ENCODE results near the gene LDHAL6B.
A peak's percentile ranks its signal among the peaks of the same experiment; 100 is the strongest.

Gene LDHAL6B

GRCh38 chr15:59218710-59219109 is 12.1 kb downstream of the LDHAL6B start:
- DNase-seq (ENCODE audit: low spot score), result no peak

GRCh38 chr15:59221511-59222505 is 15.2 kb downstream of the LDHAL6B start:
- no peak for DNase-seq (ENCODE audit: low spot score)

- no peak for DNase-seq (ENCODE audit: low spot score)
Observed at GRCh38 chr15:59222906-59223550, 16.4 kb downstream of the LDHAL6B start.

- no peak for DNase-seq (ENCODE audit: low spot score)
Observed at GRCh38 chr15:59223736-59224135, 17.1 kb downstream of the LDHAL6B start.

GRCh38 chr15:59224474-59224873 is 17.8 kb downstream of the LDHAL6B start:
- no peak for DNase-seq (ENCODE audit: low spot score)

GRCh38 chr15:59227021-59227420 is 20.4 kb downstream of the LDHAL6B start:
- no peak for DNase-seq (ENCODE audit: low spot score)

GRCh38 chr15:59229015-59229414 is 22.4 kb downstream of the LDHAL6B start:
- DNase-seq (ENCODE audit: low spot score), result no peak

- no peak for DNase-seq (ENCODE audit: low spot score)
Observed at GRCh38 chr15:59229453-59229852, 22.8 kb downstream of the LDHAL6B start.

- DNase-seq (ENCODE audit: low spot score), result no peak
Observed at GRCh38 chr15:59230531-59231055, 23.9 kb downstream of the LDHAL6B start.

GRCh38 chr15:59232476-59232875 is 25.8 kb downstream of the LDHAL6B start:
- DNase-seq (ENCODE audit: low spot score), result no peak

- no peak for DNase-seq (ENCODE audit: low spot score)
Observed at GRCh38 chr15:59236394-59236793, 29.8 kb downstream of the LDHAL6B start.

GRCh38 chr15:59237119-59237855 is 30.6 kb downstream of the LDHAL6B start:
- DNase-seq (ENCODE audit: low spot score), result peak; percentile 27

- DNase-seq (ENCODE audit: low spot score), result no peak
Observed at GRCh38 chr15:59237924-59238331, 31.3 kb downstream of the LDHAL6B start.

GRCh38 chr15:59240036-59240435 is 33.4 kb downstream of the LDHAL6B start:
- DNase-seq (ENCODE audit: low spot score), result no peak

GRCh38 chr15:59242649-59243048 is 36.0 kb downstream of the LDHAL6B start:
- DNase-seq (ENCODE audit: low spot score), result no peak

- DNase-seq (ENCODE audit: low spot score), result no peak
Observed at GRCh38 chr15:59243622-59244021, 37.0 kb downstream of the LDHAL6B start.

GRCh38 chr15:59244337-59244736 is 37.7 kb downstream of the LDHAL6B start:
- DNase-seq (ENCODE audit: low spot score), result no peak

GRCh38 chr15:59245559-59245958 is 38.9 kb downstream of the LDHAL6B start:
- DNase-seq (ENCODE audit: low spot score), result no peak

GRCh38 chr15:59247364-59247763 is 40.7 kb downstream of the LDHAL6B start:
- peak; percentile 57 for DNase-seq (ENCODE audit: low spot score)

- no peak for DNase-seq (ENCODE audit: low spot score)
Observed at GRCh38 chr15:59249816-59250215, 43.2 kb downstream of the LDHAL6B start.

- no peak for DNase-seq (ENCODE audit: low spot score)
Observed at GRCh38 chr15:59250249-59250648, 43.6 kb downstream of the LDHAL6B start.

Measured in germinal center (tissue), 1 donor.